Type B pancreatic cell (in vitro differentiated cells): ENCODE measurements around the gene KRCC1. TPM values are rescaled to one million over a fixed set of nuclear protein-coding genes. Genes with fewer than 3 reads are reported as not detected.

Experiments used
- DNase-seq: peaks from one replicate; pipeline ENCODE4 v3.0.0; 2021; ENCODE audit warnings: mixed read lengths; ENCODE audit not compliant: unreplicated experiment; ENCODE audit errors: extremely low spot score
- H3K27ac Mint-ChIP-seq: 2 replicates; pipeline ENCODE4 v1.8.0; 2021; ENCODE audit warnings: mild to moderate bottlenecking, mixed read lengths
- H3K27me3 Mint-ChIP-seq: 2 replicates; pipeline ENCODE4 v1.8.0; 2021; ENCODE audit warnings: mixed read lengths
- H3K36me3 Mint-ChIP-seq: 2 replicates; pipeline ENCODE4 v1.8.0; 2021; ENCODE audit warnings: mixed read lengths
- H3K4me1 Mint-ChIP-seq: one replicate; pipeline ENCODE4 v1.8.0; 2021; ENCODE audit warnings: mixed read lengths; ENCODE audit not compliant: unreplicated experiment
- H3K4me3 Mint-ChIP-seq: 2 replicates; pipeline ENCODE4 v1.8.0; 2021; ENCODE audit warnings: mild to moderate bottlenecking, mixed read lengths
- H3K9me3 Mint-ChIP-seq: 2 replicates; pipeline ENCODE4 v1.8.0; 2021; ENCODE audit warnings: mixed read lengths
- total RNA-seq: library from RNA; stranded (reverse); gene quantifications from 2 replicates; pipeline ENCODE4 v1.2.1, GENCODE V29; 2021; ENCODE audit warnings: low replicate concordance
- TF ChIP-seq, protein P1 (sequence below): fragments of 200-600 bp; sonication (generic); conservative IDR thresholded peaks from 2 replicates; pipeline ENCODE4 v1.5.0; 2021; ENCODE audit warnings: antibody characterized with exemption, mild to moderate bottlenecking

The KRCC1 gene
- total RNA-seq, 1 donor from 2014 or later: 18.6 TPM

- Mint-ChIP-seq H3K27ac (no peak overlapping the region), H3K4me1 (peaks cover 8% of the 10 kb centered on the region), H3K4me3 (no peak overlapping the region), H3K27me3 (peaks cover 2% of the 10 kb centered on the region), H3K9me3 (no peaks in the 10 kb centered on the region), H3K36me3 (no peaks in the 10 kb centered on the region)
- DNase-seq: no peak
- TF ChIP-seq, protein P1, sequence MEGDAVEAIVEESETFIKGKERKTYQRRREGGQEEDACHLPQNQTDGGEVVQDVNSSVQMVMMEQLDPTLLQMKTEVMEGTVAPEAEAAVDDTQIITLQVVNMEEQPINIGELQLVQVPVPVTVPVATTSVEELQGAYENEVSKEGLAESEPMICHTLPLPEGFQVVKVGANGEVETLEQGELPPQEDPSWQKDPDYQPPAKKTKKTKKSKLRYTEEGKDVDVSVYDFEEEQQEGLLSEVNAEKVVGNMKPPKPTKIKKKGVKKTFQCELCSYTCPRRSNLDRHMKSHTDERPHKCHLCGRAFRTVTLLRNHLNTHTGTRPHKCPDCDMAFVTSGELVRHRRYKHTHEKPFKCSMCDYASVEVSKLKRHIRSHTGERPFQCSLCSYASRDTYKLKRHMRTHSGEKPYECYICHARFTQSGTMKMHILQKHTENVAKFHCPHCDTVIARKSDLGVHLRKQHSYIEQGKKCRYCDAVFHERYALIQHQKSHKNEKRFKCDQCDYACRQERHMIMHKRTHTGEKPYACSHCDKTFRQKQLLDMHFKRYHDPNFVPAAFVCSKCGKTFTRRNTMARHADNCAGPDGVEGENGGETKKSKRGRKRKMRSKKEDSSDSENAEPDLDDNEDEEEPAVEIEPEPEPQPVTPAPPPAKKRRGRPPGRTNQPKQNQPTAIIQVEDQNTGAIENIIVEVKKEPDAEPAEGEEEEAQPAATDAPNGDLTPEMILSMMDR: no peak
These were observed 30.0 kb upstream of the KRCC1 start for GRCh38 chr2:88085602-88086001.

DNA sequence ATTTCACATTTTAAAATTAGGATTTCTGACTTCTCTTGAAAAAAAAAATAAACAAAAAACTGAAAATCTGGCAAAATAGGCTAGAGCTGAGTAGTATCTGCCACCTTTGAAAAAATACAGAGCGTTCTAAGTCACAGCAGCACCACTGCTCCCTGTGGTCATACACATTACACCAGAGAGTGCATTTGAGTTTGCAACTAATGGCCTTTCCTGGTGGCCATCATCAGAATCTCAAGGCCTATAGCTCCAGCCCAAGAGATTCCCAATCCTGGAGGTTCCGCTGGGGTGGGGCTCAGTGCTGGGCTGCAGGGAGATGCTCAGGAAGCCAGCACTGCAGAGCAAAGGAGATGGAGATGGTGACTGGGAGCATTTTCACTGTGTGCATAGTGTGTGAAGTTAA is 29.5 kb upstream of the KRCC1 start:
- Mint-ChIP-seq H3K27me3 (peaks cover 2% of the 10 kb centered on the region), H3K9me3 (no peaks in the 10 kb centered on the region)

DNA sequence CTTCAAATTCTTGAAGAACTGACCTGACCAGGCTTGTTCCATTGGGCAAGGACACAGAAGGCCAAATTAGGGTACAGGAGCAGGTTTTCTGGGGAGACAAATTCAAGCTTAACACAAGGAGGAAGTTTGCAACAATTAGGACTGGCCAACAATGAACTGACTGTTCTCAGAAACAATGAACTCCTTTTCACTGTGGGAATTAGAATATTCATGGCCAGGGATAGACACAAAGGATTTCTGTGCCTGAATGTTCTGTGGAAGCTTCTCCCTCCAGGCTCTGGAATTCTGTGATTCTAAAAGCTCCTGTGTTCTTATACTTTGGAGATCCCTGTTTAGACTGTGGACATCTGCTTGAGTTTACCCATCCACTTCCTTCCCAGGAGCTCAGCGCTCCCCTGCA is 27.2 kb upstream of the KRCC1 start:
- Mint-ChIP-seq H3K4me1 (peaks cover 6% of the 10 kb centered on the region), H3K36me3 (no peaks in the 10 kb centered on the region), H3K4me3 (no peak overlapping the region), H3K27ac (no peak overlapping the region), H3K27me3 (peaks cover 2% of the 10 kb centered on the region), H3K9me3 (no peaks in the 10 kb centered on the region)
- DNase-seq: no peak
- TF ChIP-seq, protein P1: no peak

More for the DNA sequence above, 29.5 kb upstream of the KRCC1 start:
- H3K4me3 Mint-ChIP-seq: no peak overlapping the region
- H3K27ac Mint-ChIP-seq: no peak overlapping the region
- H3K4me1 Mint-ChIP-seq: peaks cover 6% of the 10 kb centered on the region
- no peak for DNase-seq
- H3K36me3 Mint-ChIP-seq: no peaks in the 10 kb centered on the region
- TF ChIP-seq, protein P1: no peak

DNA sequence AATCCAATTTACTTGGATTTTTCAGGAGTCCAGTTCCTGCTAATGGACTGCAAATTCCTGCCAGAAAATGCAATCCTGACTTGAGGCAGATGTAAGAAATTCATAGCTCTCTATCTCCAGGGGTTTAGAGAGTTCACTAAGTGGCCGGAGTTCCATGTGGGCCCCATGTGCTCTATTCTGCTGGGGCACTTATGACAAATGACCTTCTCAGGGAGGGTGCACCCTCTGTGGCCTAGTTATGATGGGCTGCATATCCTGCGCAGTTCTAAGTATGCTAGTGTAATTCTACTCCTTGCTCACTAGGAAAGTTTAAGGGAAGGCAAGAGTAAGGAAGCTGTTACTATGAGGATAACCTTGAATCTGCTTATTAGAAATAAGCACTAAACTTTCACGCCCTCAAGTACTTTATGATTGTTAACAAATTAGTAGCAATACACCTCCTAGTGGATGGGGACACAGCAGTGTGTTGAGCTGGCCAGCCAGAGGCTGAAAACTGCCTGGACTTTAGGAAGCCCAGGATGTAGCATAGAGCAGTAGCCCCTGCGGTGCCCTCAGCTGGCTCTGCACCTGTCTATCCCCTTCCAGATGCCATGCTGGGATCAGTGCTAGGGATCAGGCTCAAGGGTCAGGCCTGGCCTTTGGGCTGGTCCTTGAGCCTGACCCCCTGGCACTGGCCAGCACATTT is 26.5 kb upstream of the KRCC1 start:
- no peak overlapping the region for H3K27ac Mint-ChIP-seq
- TF ChIP-seq, protein P1: no peak
- peaks cover 6% of the 10 kb centered on the region for H3K4me1 Mint-ChIP-seq
- H3K27me3 Mint-ChIP-seq: peaks cover 2% of the 10 kb centered on the region
- no peaks in the 10 kb centered on the region for H3K9me3 Mint-ChIP-seq
- no peak overlapping the region for H3K4me3 Mint-ChIP-seq
- no peak for DNase-seq
- no peaks in the 10 kb centered on the region for H3K36me3 Mint-ChIP-seq

DNA sequence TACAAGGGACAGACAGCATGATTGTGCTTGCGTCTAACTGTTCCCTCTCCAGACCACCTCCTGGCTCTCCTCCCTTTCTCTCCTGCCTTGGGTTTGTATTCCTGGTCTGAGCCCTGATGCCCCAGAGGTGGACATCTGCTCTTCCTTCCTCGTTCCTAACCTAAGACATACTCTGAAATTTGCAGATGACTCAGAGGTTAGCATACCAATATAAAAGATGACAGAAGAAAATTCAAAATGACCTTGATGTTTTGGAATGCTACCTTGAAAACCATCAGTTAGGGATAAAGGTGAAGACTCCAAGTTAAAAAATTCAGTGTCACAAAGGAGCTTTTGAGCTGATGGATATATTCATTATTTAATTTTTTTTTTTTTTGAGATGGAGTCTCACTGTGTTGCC is 25.0 kb upstream of the KRCC1 start:
- Mint-ChIP-seq H3K27ac (no peak overlapping the region), H3K36me3 (no peaks in the 10 kb centered on the region)
- DNase-seq: no peak

More for the DNA sequence above, 25.0 kb upstream of the KRCC1 start:
- TF ChIP-seq, protein P1: no peak
- no peak overlapping the region for H3K4me3 Mint-ChIP-seq
- peaks cover 6% of the 10 kb centered on the region for H3K4me1 Mint-ChIP-seq
- no peaks in the 10 kb centered on the region for H3K9me3 Mint-ChIP-seq
- peaks cover 2% of the 10 kb centered on the region for H3K27me3 Mint-ChIP-seq
